A549 (cell line): Measurements from ENCODE around the gene AMOT. TPM values are rescaled to one million over a fixed set of nuclear protein-coding genes. Genes with fewer than 3 reads are reported as not detected.
"Not testable (repeated sequence)": the region's sequence is repeated elsewhere in the genome, so short reads cannot be mapped to it uniquely, and the experiment has no call there.

ENCODE experiments used
- ATAC-seq, 2 experiments: fragments of 200-7000 bp in 1 of 2; fragments of >200 bp in 1 of 2; cut with Nextera tagmentation in 1 of 2; cut with Tn5 transposase in 1 of 2; 3 replicates each; pipeline versions ENCODE4 v1.8.0 to v1.9.1; 2018 to 2020; ENCODE audit warnings: mild to moderate bottlenecking in 1 of 2, moderate library complexity in 1 of 2
- CTCF ChIA-PET: fragments of 300-600 bp; sonication (Branson Sonifier 250); formaldehyde crosslinking; extraction: SDS; loops from one replicate; lab custom pipeline; 2021; ENCODE audit warnings: antibody characterized with exemption, inconsistent platforms; lab: Yijun Ruan, JAX
- POLR2A ChIA-PET: fragments of 350-600 bp; formaldehyde crosslinking; extraction: SDS; loops from one replicate; lab custom pipeline; 2021; ENCODE audit warnings: antibody characterized with exemption, inconsistent platforms; lab: Yijun Ruan, JAX
- DNase-seq, 2 experiments: peaks; one replicate each; pipeline versions ENCODE4 v3.0.0 to v3.0.0-alpha.2; 2011 to 2016; ENCODE audit warnings: low read depth in 1 of 2, low spot score in 1 of 2
- FAIRE-seq: peaks from 2 replicates; lab custom pipeline; 2011; peaks lifted over from hg19 to GRCh38; lab: Jason Lieb, UNC
- H3K27ac ChIP-seq, 2 experiments: fragments of >200 bp; sonication (Bioruptor Twin); formaldehyde crosslinking; 3 replicates each; pipeline ENCODE4 v1.5.1; 2016 to 2017
- H3K4me1 ChIP-seq: fragments of >200 bp; sonication (Bioruptor Twin); formaldehyde crosslinking; 3 replicates; pipeline ENCODE4 v1.6.1; 2016
- H3K4me2 ChIP-seq: fragments of >200 bp; sonication (Bioruptor Twin); formaldehyde crosslinking; 3 replicates; pipeline ENCODE4 v1.6.1; 2016
- H3K4me3 ChIP-seq: fragments of >200 bp; sonication (Bioruptor Twin); formaldehyde crosslinking; 3 replicates; pipeline ENCODE4 v1.5.1; 2016
- H3K9me3 ChIP-seq: fragments of >200 bp; sonication (Bioruptor Twin); formaldehyde crosslinking; 3 replicates; pipeline ENCODE4 v1.6.1; 2016
- ATOH8 ChIP-seq: fragments of 250-450 bp; sonication (Bioruptor Pico); IDR thresholded peaks from 2 replicates; pipeline ENCODE4 v1.5.0; 2020; ENCODE audit warnings: low read depth, mild to moderate bottlenecking, moderate library complexity
- BCL3 ChIP-seq: fragments of >200 bp; sonication (Bioruptor Twin); formaldehyde crosslinking; IDR thresholded peaks from 3 replicates; pipeline ENCODE4 v1.6.1; 2016
- BHLHE40 ChIP-seq: IDR thresholded peaks from 2 replicates; pipeline ENCODE4 v1.6.1; 2012; ENCODE audit warnings: low read depth, low read length, inconsistent platforms
- CBX2 ChIP-seq: fragments of 200-600 bp; sonication (generic); IDR thresholded peaks from 2 replicates; pipeline ENCODE4 v1.6.1; 2016; ENCODE audit warnings: low read depth, mild to moderate bottlenecking, borderline replicate concordance
- CHD2 ChIP-seq: fragments of 150-350 bp; IDR thresholded peaks from 2 replicates; pipeline ENCODE4 v1.6.1; 2014; ENCODE audit warnings: low read length; ENCODE audit not compliant: partially characterized antibody
- CTCF ChIP-seq: fragments of >200 bp; sonication (Bioruptor Twin); formaldehyde crosslinking; IDR thresholded peaks from 3 replicates; pipeline ENCODE4 v1.5.1; 2016
- EHF ChIP-seq: fragments of 250-450 bp; sonication (Bioruptor Pico); IDR thresholded peaks from 2 replicates; pipeline ENCODE4 v1.5.0; 2020; ENCODE audit warnings: mild to moderate bottlenecking
- EP300 ChIP-seq, 2 experiments: fragments of >200 bp; sonication (Bioruptor Twin); formaldehyde crosslinking; IDR thresholded peaks; 2 replicates in 1 of 2; 3 replicates in 1 of 2; pipeline ENCODE4 v1.6.1; 2016 to 2017
- FOSL2 ChIP-seq, 2 experiments: fragments of 450-650 bp in 1 of 2; fragments of >200 bp in 1 of 2; sonication (Bioruptor Twin) in 1 of 2; formaldehyde crosslinking; IDR thresholded peaks; 2 replicates each; pipeline versions ENCODE4 v1.5.0 to v1.6.1; 2016 to 2020; ENCODE audit warnings: mild to moderate bottlenecking in 1 of 2, moderate library complexity in 1 of 2
- HDAC2 ChIP-seq: fragments of 200-600 bp; sonication (generic); IDR thresholded peaks from 2 replicates; pipeline ENCODE4 v1.6.1; 2016
- HEYL ChIP-seq: fragments of 250-450 bp; sonication (Bioruptor Pico); IDR thresholded peaks from 2 replicates; pipeline ENCODE4 v1.8.0; 2021; ENCODE audit warnings: mild to moderate bottlenecking, moderate library complexity
- HOXA7 ChIP-seq: fragments of 250-450 bp; sonication (Bioruptor Pico); IDR thresholded peaks from 2 replicates; pipeline ENCODE4 v1.5.0; 2020; ENCODE audit warnings: mild to moderate bottlenecking, moderate library complexity
- HOXB13 ChIP-seq: fragments of 250-450 bp; sonication (Bioruptor Pico); IDR thresholded peaks from 2 replicates; pipeline ENCODE4 v1.5.0; 2020; ENCODE audit warnings: low read depth, mild to moderate bottlenecking, moderate library complexity
- HOXB5 ChIP-seq: fragments of 250-450 bp; sonication (Bioruptor Pico); IDR thresholded peaks from 2 replicates; pipeline ENCODE4 v1.5.0; 2020; ENCODE audit warnings: mild to moderate bottlenecking, moderate library complexity
- JUN ChIP-seq, 2 experiments: fragments of >200 bp; sonication (Bioruptor Twin); formaldehyde crosslinking; IDR thresholded peaks; 2 replicates in 1 of 2; 3 replicates in 1 of 2; pipeline ENCODE4 v1.6.1; 2016 to 2017
- JUNB ChIP-seq: fragments of >200 bp; sonication (Bioruptor Twin); formaldehyde crosslinking; IDR thresholded peaks from 2 replicates; pipeline ENCODE4 v1.6.1; 2016
- MAX ChIP-seq: IDR thresholded peaks from 2 replicates; pipeline ENCODE4 v1.6.1; 2012
- MAZ ChIP-seq: fragments of 150-350 bp; IDR thresholded peaks from 2 replicates; pipeline ENCODE4 v1.6.1; 2014; ENCODE audit warnings: antibody characterized with exemption, low read depth, low read length, borderline replicate concordance
- NFE2L2 ChIP-seq: fragments of 150-350 bp; conservative IDR thresholded peaks from 2 replicates; pipeline ENCODE4 v1.6.1; 2014; ENCODE audit warnings: low read length
- NR3C1 ChIP-seq: fragments of >200 bp; sonication (Bioruptor Twin); formaldehyde crosslinking; IDR thresholded peaks from 3 replicates; pipeline ENCODE4 v1.6.1; 2017
- RARB ChIP-seq: fragments of 250-450 bp; sonication (Bioruptor Pico); IDR thresholded peaks from 2 replicates; pipeline ENCODE4 v1.8.0; 2021; ENCODE audit warnings: mild to moderate bottlenecking, moderate library complexity
- RNF2 ChIP-seq: fragments of 200-600 bp; sonication (generic); IDR thresholded peaks from 2 replicates; pipeline ENCODE4 v1.6.1; 2016; ENCODE audit warnings: low read depth, mild to moderate bottlenecking, antibody characterized with exemption, moderate library complexity, borderline replicate concordance
- SMC3 ChIP-seq: fragments of >200 bp; sonication (Bioruptor Twin); formaldehyde crosslinking; IDR thresholded peaks from 3 replicates; pipeline ENCODE4 v1.6.1; 2018; ENCODE audit warnings: inconsistent platforms
- TFCP2L1 ChIP-seq: fragments of 250-450 bp; sonication (Bioruptor Pico); IDR thresholded peaks from 2 replicates; pipeline ENCODE4 v1.5.0; 2021; ENCODE audit warnings: mild to moderate bottlenecking
- ZC3H11A ChIP-seq: fragments of 450-650 bp; IDR thresholded peaks from 2 replicates; pipeline ENCODE4 v1.6.1; 2014; ENCODE audit warnings: antibody characterized with exemption, mild to moderate bottlenecking
- ZFP36 ChIP-seq: fragments of 450-650 bp; IDR thresholded peaks from 2 replicates; pipeline ENCODE4 v1.6.1; 2014; ENCODE audit warnings: borderline replicate concordance; ENCODE audit not compliant: partially characterized antibody
- ZNF302 ChIP-seq: fragments of 250-450 bp; sonication (Bioruptor Pico); IDR thresholded peaks from 2 replicates; pipeline ENCODE4 v1.9.0; 2021; ENCODE audit warnings: inconsistent platforms, mild to moderate bottlenecking, moderate library complexity
- WGBS: methylation state at CpG from one replicate; pipeline ENCODE4 v1.1.6; 2017; ENCODE audit errors: missing lambda C conversion rate; 5-methylcytosine and 5-hydroxymethylcytosine counted together
- polyA plus RNA-seq, 4 experiments: library from polyadenylated mRNA; depleted of rRNA in 3 of 4; stranded (reverse); fragments of >200 nt; fragmentation: RNase III in 1 of 4; extraction: RNeasy Plus Mini Kit Qiagen cat#74134 plus additional on column Dnase treatment in 1 of 4; gene quantifications; 2 replicates in 3 of 4; 3 replicates in 1 of 4; pipeline ENCODE4 v1.2.3, GENCODE V29; 2011 to 2017

AMOT gene
- polyA plus RNA-seq, 2 of the 4 experiments (the other 2 are of a cell fraction) = 0.03 to 0.05 TPM

- ATAC-seq (no peak), FAIRE-seq (no peak), DNase-seq (no peak)
- POLR2A ChIA-PET = no interaction called here
- 35% methylated on average over 4 of the region's 4 CpGs for WGBS
- no peaks in the 10 kb centered on the region for H3K9me3 ChIP-seq
- H3K27ac ChIP-seq = no peak overlapping the region
- no peaks in the 10 kb centered on the region for H3K4me1 ChIP-seq
- no peak overlapping the region for H3K4me3 ChIP-seq
- H3K4me2 ChIP-seq = no peak overlapping the region
- CTCF ChIA-PET = no interaction called here
- TF ChIP-seq CTCF (no peak), FOSL2 (IDR thresholded peaks at IDR 0.05) (no peak), FOSL2 (CRISPR knock-in tag; IDR thresholded peaks at IDR 0.05) (no peak), HOXB13 (no peak), ZFP36 (no peak), CBX2 (no peak), HOXB5 (CRISPR knock-in tag) (no peak), BCL3 (no peak), NR3C1 (no peak), HEYL (CRISPR knock-in tag) (no peak), BHLHE40 (no peak)
These were observed 24.9 kb upstream of the AMOT start for GRCh38 chrX:112865464-112866025.

- FAIRE-seq = no peak
- no peak for ATAC-seq
- Histone ChIP-seq H3K4me2 (no peak overlapping the region), H3K9me3 (no peaks in the 10 kb centered on the region), H3K27ac (no peak overlapping the region), H3K4me3 (no peak overlapping the region), H3K4me1 (no peaks in the 10 kb centered on the region)
- TF ChIP-seq CHD2 (no peak), JUN (IDR thresholded peaks at IDR 0.05) (no peak), TFCP2L1 (CRISPR knock-in tag) (no peak), HDAC2 (no peak), ZNF302 (no peak), RARB (no peak), HOXA7 (no peak), MAX (no peak), JUNB (no peak), EP300 (IDR thresholded peaks at IDR 0.05) (no peak)
- POLR2A ChIA-PET = no interaction called here
- CTCF ChIA-PET = no interaction called here
- 18% methylated on average over 2 of the region's 2 CpGs for WGBS
- DNase-seq = no peak
These were observed 23.2 kb upstream of the AMOT start for GRCh38 chrX:112863850-112864249.

- ChIA-PET POLR2A (no interaction called here), CTCF (interaction anchor here (0.9 kb wide), 1 partner anchor 17 kb away, joined by 3 read pairs; no protein-coding TSS in a partner anchor)
- H3K4me2 ChIP-seq = no peak overlapping the region
- no peak overlapping the region for H3K27ac ChIP-seq
- ATAC-seq (no peak), DNase-seq (no peak), FAIRE-seq (peak; percentile 56)
- H3K9me3 ChIP-seq = no peaks in the 10 kb centered on the region
- WGBS = 35% methylated on average over 5 of the region's 5 CpGs
- no peak overlapping the region for H3K4me3 ChIP-seq
- H3K4me1 ChIP-seq = no peaks in the 10 kb centered on the region
- TF ChIP-seq ATOH8 (CRISPR knock-in tag) (no peak), ZC3H11A (no peak), SMC3 (no peak), EHF (CRISPR knock-in tag) (no peak), MAZ (no peak), RNF2 (no peak), CHD2 (no peak), NFE2L2 (no peak), MAX (no peak)
These were observed 16.8 kb upstream of the AMOT start for GRCh38 chrX:112857478-112857878.

- POLR2A ChIA-PET, DNase-seq, H3K4me2 ChIP-seq, H3K4me3 ChIP-seq, H3K9me3 ChIP-seq, FAIRE-seq, H3K4me1 ChIP-seq, H3K27ac ChIP-seq, ATAC-seq, CTCF ChIA-PET: not testable (repeated sequence)
- no CpG with 5 or more reads among the region's 26 CpGs for WGBS
These were observed 14.3 kb upstream of the AMOT start for GRCh38 chrX:112854901-112855300.
